HFFc6 (cell line): ENCODE results near the gene SPATA21. TPM values are rescaled to one million over a fixed set of nuclear protein-coding genes. Genes with fewer than 3 reads are reported as not detected.

Experiments
- DNase-seq: peaks from one replicate; pipeline ENCODE4 v3.0.0-alpha.2; 2018
- H3K27ac Mint-ChIP-seq: 2 replicates; pipeline ENCODE4 v1.8.0; 2020; ENCODE audit warnings: mild to moderate bottlenecking, mixed read lengths
- H3K27me3 Mint-ChIP-seq: 2 replicates; pipeline ENCODE4 v1.8.0; 2021; ENCODE audit warnings: mild to moderate bottlenecking, moderate library complexity, mixed read lengths; ENCODE audit not compliant: insufficient read depth
- H3K36me3 Mint-ChIP-seq: 2 replicates; pipeline ENCODE4 v1.8.0; 2021; ENCODE audit warnings: low read depth, mixed read lengths
- H3K4me1 Mint-ChIP-seq: 2 replicates; pipeline ENCODE4 v1.8.0; 2020; ENCODE audit warnings: low read depth, mixed read lengths
- H3K4me3 Mint-ChIP-seq: 2 replicates; pipeline ENCODE4 v1.8.0; 2020; ENCODE audit warnings: mild to moderate bottlenecking, moderate library complexity, mixed read lengths
- H3K9me3 Mint-ChIP-seq: 2 replicates; pipeline ENCODE4 v1.8.0; 2020; ENCODE audit warnings: mild to moderate bottlenecking, mixed read lengths
- CTCF ChIP-seq: fragments of 200-600 bp; sonication (generic); IDR thresholded peaks from 2 replicates; pipeline ENCODE4 v1.5.0; 2021; ENCODE audit warnings: antibody characterized with exemption, mild to moderate bottlenecking
- total RNA-seq, 6 experiments: library from RNA; stranded (reverse); fragmentation: NEBNext Ultra II Directional; extraction: Animal tissue kit (Norgen Biotek cat#: 25700); gene quantifications; 2 replicates in 1 of 6; 3 replicates in 5 of 6; pipeline ENCODE4 v1.2.3, GENCODE V29; 2021

Gene SPATA21
- total RNA-seq, 6 experiments from 2014 or later = 0.07 TPM; not detected in 5

GRCh38 chr1:16375521-16376340 is 61.5 kb downstream of the SPATA21 start:
- Mint-ChIP-seq H3K4me1 (peaks cover 65% of the 10 kb centered on the region), H3K27me3 (peaks cover 2% of the 10 kb centered on the region), H3K36me3 (peaks cover 23% of the 10 kb centered on the region), H3K4me3 (peak overlapping the region; percentile 72), H3K9me3 (no peaks in the 10 kb centered on the region), H3K27ac (peak overlapping the region; percentile 89)
- peak; percentile 45 for DNase-seq
- no peak for TF ChIP-seq CTCF

- Mint-ChIP-seq H3K4me3 (0 out of 2 replicates have a peak overlapping the region, but pooled peaks have one; percentile 27), H3K27ac (peak overlapping the region; percentile 65), H3K36me3 (peaks cover 22% of the 10 kb centered on the region), H3K9me3 (no peaks in the 10 kb centered on the region), H3K4me1 (peaks cover 69% of the 10 kb centered on the region), H3K27me3 (peaks cover 2% of the 10 kb centered on the region)
- DNase-seq = no peak
- TF ChIP-seq CTCF = no peak
These were observed 63.0 kb downstream of the SPATA21 start for GRCh38 chr1:16374266-16374665.

- H3K27me3 Mint-ChIP-seq = peaks cover 2% of the 10 kb centered on the region
- DNase-seq = no peak
- H3K36me3 Mint-ChIP-seq = peaks cover 30% of the 10 kb centered on the region
- peak overlapping the region; percentile 59 for H3K4me3 Mint-ChIP-seq
- peaks cover 75% of the 10 kb centered on the region for H3K4me1 Mint-ChIP-seq
- TF ChIP-seq CTCF = no peak
- peak overlapping the region; percentile 47 for H3K27ac Mint-ChIP-seq
- H3K9me3 Mint-ChIP-seq = no peaks in the 10 kb centered on the region
These were observed 64.5 kb downstream of the SPATA21 start for GRCh38 chr1:16372535-16373285.

- DNase-seq = no peak
- Mint-ChIP-seq H3K27ac (peak overlapping the region; percentile 47), H3K4me1 (peaks cover 65% of the 10 kb centered on the region), H3K4me3 (peak overlapping the region; percentile 59), H3K9me3 (no peaks in the 10 kb centered on the region), H3K36me3 (peaks cover 32% of the 10 kb centered on the region), H3K27me3 (peaks cover 2% of the 10 kb centered on the region)
- TF ChIP-seq CTCF = no peak
These were observed 65.5 kb downstream of the SPATA21 start for GRCh38 chr1:16371725-16372124.

- Mint-ChIP-seq H3K4me1 (peaks cover 46% of the 10 kb centered on the region), H3K4me3 (no peak overlapping the region), H3K9me3 (no peaks in the 10 kb centered on the region), H3K27me3 (peaks cover 2% of the 10 kb centered on the region), H3K36me3 (peaks cover 32% of the 10 kb centered on the region), H3K27ac (no peak overlapping the region)
- no peak for DNase-seq
- no peak for TF ChIP-seq CTCF
These were observed 67.4 kb downstream of the SPATA21 start for GRCh38 chr1:16369821-16370220.
